Ishikawa (cell line): Measurements from ENCODE around the gene IPO13.

ENCODE experiments used
- CEBPB ChIP-seq: IDR thresholded peaks from 2 replicates; pipeline ENCODE4 v1.6.1; 2012
- CREB1 ChIP-seq: IDR thresholded peaks from 2 replicates; pipeline ENCODE4 v1.6.1; 2012; ENCODE audit warnings: low read depth
- EGR1 ChIP-seq: IDR thresholded peaks from 2 replicates; pipeline ENCODE4 v1.6.1; 2012
- EP300 ChIP-seq: IDR thresholded peaks from 2 replicates; pipeline ENCODE4 v1.6.1; 2012; ENCODE audit warnings: borderline replicate concordance
- NFIC ChIP-seq: IDR thresholded peaks from 2 replicates; pipeline ENCODE4 v1.6.1; 2012
- RAD21 ChIP-seq: IDR thresholded peaks from 2 replicates; pipeline ENCODE4 v1.6.1; 2012; ENCODE audit warnings: low read depth
- REST ChIP-seq: IDR thresholded peaks from 2 replicates; pipeline ENCODE4 v1.6.1; 2012; ENCODE audit warnings: low read depth, mild to moderate bottlenecking
- TAF1 ChIP-seq: IDR thresholded peaks from 2 replicates; pipeline ENCODE4 v1.6.1; 2012; ENCODE audit warnings: low read depth, mild to moderate bottlenecking
- TCF12 ChIP-seq: IDR thresholded peaks from 2 replicates; pipeline ENCODE4 v1.6.1; 2012; ENCODE audit warnings: low read depth
- TEAD4 ChIP-seq: IDR thresholded peaks from 2 replicates; pipeline ENCODE4 v1.6.1; 2012
- YY1 ChIP-seq: IDR thresholded peaks from 2 replicates; pipeline ENCODE4 v1.6.1; 2012; ENCODE audit warnings: low read depth
- ZBTB7A ChIP-seq: IDR thresholded peaks from 2 replicates; pipeline ENCODE4 v1.6.1; 2012; ENCODE audit warnings: low read depth

GRCh38 chr1:43968348-43968948 lies 21.7 kb downstream of the IPO13 start:
- TF ChIP-seq YY1 (no peak), ZBTB7A (no peak), EGR1 (no peak), TCF12 (no peak), REST (peak; percentile 93), TAF1 (no peak), CREB1 (no peak), CEBPB (no peak), EP300 (no peak), TEAD4 (no peak), RAD21 (no peak), NFIC (no peak)
